ENCODE measurements around the gene SLC28A3. TPM values are rescaled to one million over a fixed set of nuclear protein-coding genes. Genes with fewer than 3 reads are reported as not detected.

SLC28A3 gene
- total RNA-seq, 1 experiment from 2014 or later, result not detected

GRCh38 chr9:84381508-84381907 lies 41.0 kb upstream of the SLC28A3 start:
- ATAC-seq (no peak), DNase-seq (ENCODE audit: low spot score) (no peak)
- Mint-ChIP-seq H3K4me1 (no peaks in the 10 kb centered on the region), H3K27me3 (ENCODE audit: low read depth) (no peaks in the 10 kb centered on the region; the same call in 1 of the 2 replicates), H3K4me3 (no peak overlapping the region), H3K27ac (no peak overlapping the region), H3K36me3 (no peaks in the 10 kb centered on the region), H3K9me3 (no peaks in the 10 kb centered on the region)
- POLR2A ChIA-PET, result no interaction called here
- TF ChIP-seq ZNF219 (CRISPR knock-in tag; IDR thresholded peaks at IDR 0.05; ENCODE audit: borderline replicate concordance) (no peak), ZNF121 (CRISPR knock-in tag; IDR thresholded peaks at IDR 0.05) (no peak), ZNF416 (CRISPR knock-in tag; IDR thresholded peaks at IDR 0.05) (no peak), E2F5 (CRISPR knock-in tag; IDR thresholded peaks at IDR 0.05) (no peak), ZMAT4 (CRISPR knock-in tag; IDR thresholded peaks at IDR 0.05) (no peak), MXD4 (CRISPR knock-in tag; IDR thresholded peaks at IDR 0.05; ENCODE audit: borderline replicate concordance) (no peak), ARID4B (CRISPR knock-in tag; IDR thresholded peaks at IDR 0.05; ENCODE audit: borderline replicate concordance) (no peak), MLX (CRISPR knock-in tag; IDR thresholded peaks at IDR 0.05) (no peak), STAT6 (CRISPR knock-in tag; conservative IDR thresholded peaks at IDR 0.05; ENCODE audit: low read depth) (no peak), PRRX2 (CRISPR knock-in tag; IDR thresholded peaks at IDR 0.05) (no peak), NFATC4 (CRISPR knock-in tag; IDR thresholded peaks at IDR 0.05) (no peak), GTF2I (CRISPR knock-in tag; conservative IDR thresholded peaks at IDR 0.05) (no peak), FOXP1 (CRISPR knock-in tag; IDR thresholded peaks at IDR 0.05; ENCODE audit: borderline replicate concordance) (no peak)
- CTCF ChIA-PET, result interaction anchor here (0.6 kb wide), 1 partner anchor 72 kb away, joined by 3 read pairs; no protein-coding TSS in a partner anchor

- no peaks in the 10 kb centered on the region for H3K4me1 Mint-ChIP-seq
- H3K4me3 Mint-ChIP-seq, result no peak overlapping the region
- no peaks in the 10 kb centered on the region for H3K36me3 Mint-ChIP-seq
- no peaks in the 10 kb centered on the region; the same call in 1 of the 2 replicates for H3K27me3 Mint-ChIP-seq (ENCODE audit: low read depth)
- ATAC-seq (no peak), DNase-seq (ENCODE audit: low spot score) (no peak)
- peaks cover 4% of the 10 kb centered on the region for H3K9me3 Mint-ChIP-seq
- ChIA-PET POLR2A (no interaction called here), CTCF (interaction anchor here (1.3 kb wide), 1 partner anchor 17 kb away, joined by 4 read pairs; no protein-coding TSS in a partner anchor)
- H3K27ac Mint-ChIP-seq, result no peak overlapping the region
- no peak for TF ChIP-seq NR1H2 (CRISPR knock-in tag; IDR thresholded peaks at IDR 0.05)
- no peak for TF ChIP-seq MYBL2 (CRISPR knock-in tag; IDR thresholded peaks at IDR 0.05)
- TF ChIP-seq ZNF317 (CRISPR knock-in tag; IDR thresholded peaks at IDR 0.05; ENCODE audit: borderline replicate concordance, low read depth), result no peak
- TF ChIP-seq ATF6 (CRISPR knock-in tag; IDR thresholded peaks at IDR 0.05), result no peak
- no peak for TF ChIP-seq PRDM15 (CRISPR knock-in tag; IDR thresholded peaks at IDR 0.05)
- TF ChIP-seq KAT7 (CRISPR knock-in tag; IDR thresholded peaks at IDR 0.05; ENCODE audit: borderline replicate concordance), result no peak
- no peak for TF ChIP-seq ATF1 (CRISPR knock-in tag; IDR thresholded peaks at IDR 0.05)
- no peak for TF ChIP-seq ZNF396 (CRISPR knock-in tag; IDR thresholded peaks at IDR 0.05; ENCODE audit: borderline replicate concordance)
Observed at GRCh38 chr9:84379740-84380139, 39.2 kb upstream of the SLC28A3 start.

Data from WTC11 (cell line).